Astrocyte (in vitro differentiated cells and primary cell): Measurements from ENCODE around the gene FAM110A. TPM values are rescaled to one million over a fixed set of nuclear protein-coding genes. Genes with fewer than 3 reads are reported as not detected.
"Not testable (repeated sequence)": the region's sequence is repeated elsewhere in the genome, so short reads cannot be mapped to it uniquely, and the experiment has no call there.

ENCODE experiments used
- DNase-seq: peaks from one replicate; pipeline ENCODE4 v3.0.0-alpha.2; 2010; ENCODE audit warnings: low read depth
- FAIRE-seq: peaks from 2 replicates; lab custom pipeline; 2011; peaks lifted over from hg19 to GRCh38; lab: Jason Lieb, UNC
- H2AFZ ChIP-seq: 2 replicates; pipeline ENCODE4 v1.6.0; 2012; ENCODE audit warnings: low read depth, low read length, inconsistent platforms
- H3K27ac ChIP-seq: 2 replicates; pipeline ENCODE4 v1.5.1; 2011; ENCODE audit warnings: low read depth, low read length, inconsistent platforms
- H3K27me3 ChIP-seq: 2 replicates; pipeline ENCODE4 v1.6.0; 2011; ENCODE audit warnings: low read length, inconsistent platforms; ENCODE audit not compliant: insufficient read depth
- H3K36me3 ChIP-seq: 2 replicates; pipeline ENCODE4 v1.5.1; 2011; ENCODE audit warnings: low read length, inconsistent platforms; ENCODE audit not compliant: insufficient read depth
- H3K4me1 ChIP-seq: 2 replicates; pipeline ENCODE4 v1.5.1; 2011; ENCODE audit warnings: low read length, inconsistent platforms; ENCODE audit not compliant: insufficient read depth
- H3K4me2 ChIP-seq: 2 replicates; pipeline ENCODE4 v1.6.0; 2012; ENCODE audit warnings: low read length, inconsistent platforms
- H3K4me3 ChIP-seq: 2 replicates; pipeline ENCODE4 v1.5.1; 2011; ENCODE audit warnings: low read depth, mild to moderate bottlenecking, low read length, inconsistent platforms; ENCODE audit not compliant: insufficient read depth
- H3K79me2 ChIP-seq: 2 replicates; pipeline ENCODE4 v1.6.0; 2012; ENCODE audit warnings: mild to moderate bottlenecking, low read length, inconsistent platforms; ENCODE audit not compliant: insufficient read depth
- H3K9ac ChIP-seq: 2 replicates; pipeline ENCODE4 v1.6.0; 2012; ENCODE audit warnings: mild to moderate bottlenecking, low read length, inconsistent platforms
- H3K9me3 ChIP-seq: 2 replicates; pipeline ENCODE4 v1.5.1; 2012; ENCODE audit warnings: low read depth, mild to moderate bottlenecking, low read length, inconsistent platforms; ENCODE audit not compliant: insufficient read depth
- H4K20me1 ChIP-seq: 2 replicates; pipeline ENCODE4 v1.6.0; 2012; ENCODE audit warnings: low read length, inconsistent platforms; ENCODE audit not compliant: insufficient read depth
- H3K27ac Mint-ChIP-seq: one replicate; pipeline ENCODE4 v1.8.0; 2021; ENCODE audit warnings: mild to moderate bottlenecking, mixed read lengths; ENCODE audit not compliant: unreplicated experiment
- H3K27me3 Mint-ChIP-seq: one replicate; pipeline ENCODE4 v1.8.0; 2021; ENCODE audit warnings: low read depth, mixed read lengths; ENCODE audit not compliant: unreplicated experiment
- H3K36me3 Mint-ChIP-seq: one replicate; pipeline ENCODE4 v1.8.0; 2021; ENCODE audit warnings: low read depth, mixed read lengths; ENCODE audit not compliant: unreplicated experiment
- H3K4me1 Mint-ChIP-seq: one replicate; pipeline ENCODE4 v1.8.0; 2021; ENCODE audit warnings: low read depth, mixed read lengths; ENCODE audit not compliant: unreplicated experiment
- H3K4me3 Mint-ChIP-seq: one replicate; pipeline ENCODE4 v1.8.0; 2021; ENCODE audit warnings: mild to moderate bottlenecking, moderate library complexity, mixed read lengths; ENCODE audit not compliant: unreplicated experiment
- H3K9me3 Mint-ChIP-seq: one replicate; pipeline ENCODE4 v1.8.0; 2021; ENCODE audit warnings: mild to moderate bottlenecking, mixed read lengths; ENCODE audit not compliant: unreplicated experiment
- EZH2 ChIP-seq: IDR thresholded peaks from 2 replicates; pipeline ENCODE4 v1.6.1; 2012; ENCODE audit warnings: mild to moderate bottlenecking, low read length, inconsistent platforms; ENCODE audit not compliant: insufficient read depth
- total RNA-seq: library from RNA; stranded (reverse); gene quantifications from 2 replicates; pipeline ENCODE4 v1.2.1, GENCODE V29; 2021
- TF ChIP-seq, protein P1 (sequence below): IDR thresholded peaks from 2 replicates; pipeline ENCODE4 v1.5.1; 2011; ENCODE audit warnings: low read depth, mild to moderate bottlenecking, inconsistent platforms, low read length, moderate library complexity; ENCODE audit not compliant: insufficient read depth

Gene FAM110A
- total RNA-seq, 1 donor from 2014 or later: 1.4 TPM

DNA sequence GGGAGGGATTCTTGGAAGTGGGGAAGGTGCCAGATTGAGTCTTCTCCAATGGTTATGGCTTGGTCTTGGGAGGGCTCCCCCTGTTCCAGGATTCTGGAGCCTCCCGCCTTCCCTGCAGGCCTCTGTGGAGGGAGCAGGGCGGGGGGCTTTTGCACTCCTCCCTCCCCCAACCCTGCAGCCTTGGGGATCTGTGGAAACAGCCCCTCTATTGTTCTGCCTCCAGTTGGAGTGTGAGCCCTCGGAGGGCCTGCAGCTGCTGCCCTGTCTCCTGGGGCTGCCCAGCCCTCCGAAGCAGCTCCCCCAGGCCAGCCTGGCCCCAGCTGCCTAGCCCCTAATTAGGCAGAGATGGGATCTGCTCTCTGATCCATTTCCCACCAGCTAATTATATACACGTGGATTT lies 14.7 kb downstream of the FAM110A start:
- Histone ChIP-seq H3K4me3 (no peak overlapping the region), H4K20me1 (peaks cover 7% of the 10 kb centered on the region), H3K27me3 (no peaks in the 10 kb centered on the region), H3K9me3 (no peaks in the 10 kb centered on the region), H3K4me1 (peaks cover 5% of the 10 kb centered on the region), H2AFZ (no peak overlapping the region), H3K79me2 (no peaks in the 10 kb centered on the region), H3K36me3 (no peaks in the 10 kb centered on the region), H3K9ac (no peak overlapping the region), H3K4me2 (no peak overlapping the region), H3K27ac (no peak overlapping the region)
- no peaks in the 10 kb centered on the region for H3K4me1 Mint-ChIP-seq
- TF ChIP-seq EZH2: no peak
- TF ChIP-seq, protein P1, sequence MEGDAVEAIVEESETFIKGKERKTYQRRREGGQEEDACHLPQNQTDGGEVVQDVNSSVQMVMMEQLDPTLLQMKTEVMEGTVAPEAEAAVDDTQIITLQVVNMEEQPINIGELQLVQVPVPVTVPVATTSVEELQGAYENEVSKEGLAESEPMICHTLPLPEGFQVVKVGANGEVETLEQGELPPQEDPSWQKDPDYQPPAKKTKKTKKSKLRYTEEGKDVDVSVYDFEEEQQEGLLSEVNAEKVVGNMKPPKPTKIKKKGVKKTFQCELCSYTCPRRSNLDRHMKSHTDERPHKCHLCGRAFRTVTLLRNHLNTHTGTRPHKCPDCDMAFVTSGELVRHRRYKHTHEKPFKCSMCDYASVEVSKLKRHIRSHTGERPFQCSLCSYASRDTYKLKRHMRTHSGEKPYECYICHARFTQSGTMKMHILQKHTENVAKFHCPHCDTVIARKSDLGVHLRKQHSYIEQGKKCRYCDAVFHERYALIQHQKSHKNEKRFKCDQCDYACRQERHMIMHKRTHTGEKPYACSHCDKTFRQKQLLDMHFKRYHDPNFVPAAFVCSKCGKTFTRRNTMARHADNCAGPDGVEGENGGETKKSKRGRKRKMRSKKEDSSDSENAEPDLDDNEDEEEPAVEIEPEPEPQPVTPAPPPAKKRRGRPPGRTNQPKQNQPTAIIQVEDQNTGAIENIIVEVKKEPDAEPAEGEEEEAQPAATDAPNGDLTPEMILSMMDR: no peak
- H3K9me3 Mint-ChIP-seq: no peaks in the 10 kb centered on the region
- no peak overlapping the region for H3K4me3 Mint-ChIP-seq
- FAIRE-seq (no peak), DNase-seq (no peak)
- H3K27ac Mint-ChIP-seq: no peak overlapping the region
- H3K27me3 Mint-ChIP-seq: peaks cover 38% of the 10 kb centered on the region
- H3K36me3 Mint-ChIP-seq: peaks cover 6% of the 10 kb centered on the region

DNA sequence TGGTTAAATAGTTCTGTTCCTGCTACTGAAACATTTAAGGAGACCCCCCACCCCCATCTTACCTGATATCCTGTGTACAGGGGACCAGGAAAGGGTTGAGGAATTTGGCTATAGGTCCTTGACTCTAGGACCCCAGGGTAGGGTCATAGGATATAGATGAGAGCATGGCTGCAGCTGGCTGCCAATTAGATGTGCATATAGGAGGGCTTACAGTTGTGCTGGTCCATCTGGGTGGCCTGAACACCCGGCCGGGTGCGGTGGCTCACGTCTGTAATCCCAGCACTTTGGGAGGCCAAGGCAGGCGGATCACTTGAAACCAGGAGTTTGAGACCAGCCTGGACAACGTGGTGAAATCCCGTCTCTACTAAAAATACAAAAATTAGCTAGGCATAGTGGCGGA lies 15.2 kb downstream of the FAM110A start:
- H3K36me3 ChIP-seq, FAIRE-seq, H3K4me2 ChIP-seq, H3K9ac ChIP-seq, H3K36me3 Mint-ChIP-seq, H3K27ac Mint-ChIP-seq, H3K79me2 ChIP-seq, H2AFZ ChIP-seq, H3K4me1 Mint-ChIP-seq, H3K4me3 Mint-ChIP-seq, H3K4me3 ChIP-seq, H3K27ac ChIP-seq, H3K4me1 ChIP-seq, H4K20me1 ChIP-seq, H3K27me3 ChIP-seq, H3K9me3 ChIP-seq, DNase-seq, H3K9me3 Mint-ChIP-seq: not testable (repeated sequence)
- peaks cover 38% of the 10 kb centered on the region for H3K27me3 Mint-ChIP-seq

DNA sequence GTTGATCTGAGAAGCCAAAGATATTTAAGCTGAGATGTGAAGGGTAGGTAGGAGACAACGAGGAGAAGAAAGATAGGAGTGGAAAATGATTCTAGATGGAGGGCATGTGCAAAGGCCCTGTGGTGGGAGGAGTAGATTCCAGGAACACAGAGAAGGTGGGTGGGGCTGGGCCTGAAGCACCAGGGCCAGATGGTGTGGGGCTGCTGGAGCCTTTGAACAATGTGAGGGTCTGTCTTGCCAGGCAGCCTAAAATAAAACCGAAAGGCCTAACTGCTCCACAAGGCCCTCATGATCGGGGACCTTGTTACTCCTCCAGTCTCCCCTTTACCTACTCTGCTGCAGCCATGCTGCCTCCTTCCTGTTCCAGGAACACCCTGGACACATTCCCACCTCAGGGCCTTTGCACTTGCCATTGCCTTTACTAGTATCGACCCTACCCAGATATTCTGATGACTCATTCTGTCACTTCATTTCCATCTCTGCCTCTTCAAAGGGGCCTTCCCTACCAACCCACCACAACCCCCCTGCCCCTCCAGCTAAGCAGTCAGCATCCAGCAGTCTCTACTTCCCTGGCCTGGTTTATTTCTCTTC lies 20.0 kb downstream of the FAM110A start:
- Histone ChIP-seq H3K9me3 (no peaks in the 10 kb centered on the region), H3K79me2 (no peaks in the 10 kb centered on the region), H3K4me3 (no peak overlapping the region), H3K27me3 (no peaks in the 10 kb centered on the region), H3K4me1 (peaks cover 15% of the 10 kb centered on the region), H3K4me2 (no peak overlapping the region), H4K20me1 (no peaks in the 10 kb centered on the region), H3K9ac (no peak overlapping the region), H2AFZ (no peak overlapping the region), H3K27ac (no peak overlapping the region), H3K36me3 (no peaks in the 10 kb centered on the region)
- DNase-seq (no peak), FAIRE-seq (no peak)
- H3K27ac Mint-ChIP-seq: peak overlapping the region; percentile 3
- H3K27me3 Mint-ChIP-seq: peaks cover 15% of the 10 kb centered on the region
- H3K4me1 Mint-ChIP-seq: peaks cover 14% of the 10 kb centered on the region
- TF ChIP-seq, protein P1: no peak
- TF ChIP-seq EZH2: no peak
- no peak overlapping the region for H3K4me3 Mint-ChIP-seq
- H3K9me3 Mint-ChIP-seq: no peaks in the 10 kb centered on the region
- H3K36me3 Mint-ChIP-seq: peaks cover 6% of the 10 kb centered on the region
